H9 (cell line): Measurements from ENCODE around the gene HERPUD2. TPM values are rescaled to one million over a fixed set of nuclear protein-coding genes. Genes with fewer than 3 reads are reported as not detected.
"Not testable (repeated sequence)": the region's sequence is repeated elsewhere in the genome, so short reads cannot be mapped to it uniquely, and the experiment has no call there.

ENCODE experiments used
- DNase-seq: peaks from one replicate; pipeline ENCODE4 v3.0.0-alpha.2; 2017
- H2AFZ ChIP-seq: one replicate; pipeline ENCODE4 v1.6.1; 2013; ENCODE audit warnings: mild to moderate bottlenecking, low read length, control low read depth, moderate library complexity
- H2AK5ac ChIP-seq: 2 replicates; pipeline ENCODE4 v1.6.1; 2013; ENCODE audit warnings: low read length, control low read depth, mixed read lengths; ENCODE audit not compliant: insufficient read length
- H2BK120ac ChIP-seq: one replicate; pipeline ENCODE4 v1.6.1; 2013; ENCODE audit warnings: low read depth, mild to moderate bottlenecking, low read length, control low read depth, inconsistent platforms; ENCODE audit not compliant: poor library complexity, severe bottlenecking
- H2BK12ac ChIP-seq: 2 replicates; pipeline ENCODE4 v1.6.1; 2013; ENCODE audit warnings: low read length, control low read depth, mixed read lengths, low read depth; ENCODE audit not compliant: insufficient read length
- H2BK15ac ChIP-seq: 2 replicates; pipeline ENCODE4 v1.6.1; 2013; ENCODE audit warnings: low read depth, low read length, control low read depth
- H2BK20ac ChIP-seq: one replicate; pipeline ENCODE4 v1.6.1; 2013; ENCODE audit warnings: low read depth, mild to moderate bottlenecking, low read length, control low read depth, inconsistent platforms; ENCODE audit not compliant: poor library complexity, severe bottlenecking
- H2BK5ac ChIP-seq: 2 replicates; pipeline ENCODE4 v1.6.1; 2013; ENCODE audit warnings: low read length, control low read depth, mixed read lengths; ENCODE audit not compliant: insufficient read length
- H3K14ac ChIP-seq: 2 replicates; pipeline ENCODE4 v1.6.1; 2013; ENCODE audit warnings: low read length, control low read depth; ENCODE audit not compliant: insufficient read depth
- H3K18ac ChIP-seq: 2 replicates; pipeline ENCODE4 v1.6.1; 2013; ENCODE audit warnings: low read depth, mild to moderate bottlenecking, mixed read lengths, low read length, control low read depth; ENCODE audit not compliant: insufficient read length
- H3K23ac ChIP-seq: 2 replicates; pipeline ENCODE4 v1.6.1; 2013; ENCODE audit warnings: low read length, control low read depth, mixed read lengths, low read depth; ENCODE audit not compliant: insufficient read length
- H3K23me2 ChIP-seq: 2 replicates; pipeline ENCODE4 v1.6.1; 2013; ENCODE audit warnings: low read depth, mild to moderate bottlenecking, mixed read lengths, low read length, control low read depth; ENCODE audit not compliant: insufficient read length, poor library complexity, severe bottlenecking
- H3K27ac ChIP-seq: 2 replicates; pipeline ENCODE4 v1.5.1; 2013; ENCODE audit warnings: low read length, control low read depth, mixed read lengths, low read depth; ENCODE audit not compliant: insufficient read length
- H3K27me3 ChIP-seq: 2 replicates; pipeline ENCODE4 v1.6.1; 2013; ENCODE audit warnings: low read length, control low read depth, inconsistent platforms; ENCODE audit not compliant: insufficient read depth
- H3K4ac ChIP-seq: 2 replicates; pipeline ENCODE4 v1.6.1; 2013; ENCODE audit warnings: low read depth, mild to moderate bottlenecking, control low read depth, inconsistent platforms, low read length, moderate library complexity
- H3K4me1 ChIP-seq: 2 replicates; pipeline ENCODE4 v1.6.1; 2013; ENCODE audit warnings: low read length, control low read depth, inconsistent platforms; ENCODE audit not compliant: insufficient read depth
- H3K4me2 ChIP-seq: 2 replicates; pipeline ENCODE4 v1.6.1; 2013; ENCODE audit warnings: low read length, control low read depth, mixed read lengths; ENCODE audit not compliant: insufficient read length, insufficient read depth
- H3K56ac ChIP-seq: 2 replicates; pipeline ENCODE4 v1.6.1; 2013; ENCODE audit warnings: low read depth, mild to moderate bottlenecking, mixed read lengths, low read length, control low read depth; ENCODE audit not compliant: insufficient read length
- H3K79me1 ChIP-seq: 2 replicates; pipeline ENCODE4 v1.6.1; 2013; ENCODE audit warnings: low read depth, mild to moderate bottlenecking, moderate library complexity, low read length, control low read depth, inconsistent platforms; ENCODE audit not compliant: insufficient read depth, poor library complexity, severe bottlenecking
- H3K79me2 ChIP-seq: 2 replicates; pipeline ENCODE4 v1.6.1; 2013; ENCODE audit warnings: low read length, control low read depth, inconsistent platforms; ENCODE audit not compliant: insufficient read depth
- H3K9ac ChIP-seq: 2 replicates; pipeline ENCODE4 v1.6.1; 2013; ENCODE audit warnings: low read length, control low read depth, mixed read lengths; ENCODE audit not compliant: insufficient read length; ENCODE audit errors: extremely low read depth
- H3K9me3 ChIP-seq: one replicate; pipeline ENCODE4 v1.6.1; 2013; ENCODE audit warnings: low read depth, low read length, inconsistent platforms; ENCODE audit not compliant: control insufficient read depth
- H3T11ph ChIP-seq: one replicate; pipeline ENCODE4 v1.6.1; 2013; ENCODE audit warnings: mild to moderate bottlenecking, low read length, control low read depth, inconsistent platforms
- H4K20me1 ChIP-seq: one replicate; pipeline ENCODE4 v1.6.1; 2013; ENCODE audit not compliant: control insufficient read depth, insufficient read length, insufficient read depth
- H4K5ac ChIP-seq: 2 replicates; pipeline ENCODE4 v1.6.1; 2013; ENCODE audit warnings: low read depth, mild to moderate bottlenecking, mixed read lengths, low read length, control low read depth; ENCODE audit not compliant: insufficient read length
- H4K8ac ChIP-seq: replicated peaks from 2 replicates; pipeline ENCODE4 v1.6.1; 2013; ENCODE audit warnings: low read length, control low read depth, mixed read lengths, low read depth; ENCODE audit not compliant: insufficient read length
- H4K91ac ChIP-seq: 2 replicates; pipeline ENCODE4 v1.6.1; 2013; ENCODE audit warnings: low read depth, mild to moderate bottlenecking, moderate library complexity, mixed read lengths, low read length, control low read depth; ENCODE audit not compliant: insufficient read length
- H3K27ac Mint-ChIP-seq, 3 experiments: 2 replicates in 2 of 3; 3 replicates in 1 of 3; pipeline ENCODE4 v1.8.0; 2020 to 2021; ENCODE audit warnings: mixed read lengths in 3 of 3, mild to moderate bottlenecking in 1 of 3, moderate library complexity in 1 of 3
- H3K27me3 Mint-ChIP-seq: 2 replicates; pipeline ENCODE4 v1.8.0; 2021; ENCODE audit warnings: low read depth, mild to moderate bottlenecking, moderate library complexity, mixed read lengths
- H3K36me3 Mint-ChIP-seq, 3 experiments: 2 replicates in 2 of 3; 3 replicates in 1 of 3; pipeline ENCODE4 v1.8.0; 2020 to 2021; ENCODE audit warnings: low read depth in 3 of 3, mixed read lengths in 3 of 3; ENCODE audit not compliant: insufficient read depth in 1 of 3
- H3K4me1 Mint-ChIP-seq, 2 experiments: 2 replicates each; pipeline ENCODE4 v1.8.0; 2020; ENCODE audit warnings: mixed read lengths in 2 of 2
- H3K4me3 Mint-ChIP-seq, 2 experiments: 2 replicates in 1 of 2; 3 replicates in 1 of 2; pipeline ENCODE4 v1.8.0; 2020 to 2021; ENCODE audit warnings: mild to moderate bottlenecking in 2 of 2, mixed read lengths in 2 of 2, moderate library complexity in 1 of 2
- H3K9me3 Mint-ChIP-seq, 2 experiments: 2 replicates in 1 of 2; 3 replicates in 1 of 2; pipeline ENCODE4 v1.8.0; 2020; ENCODE audit warnings: mild to moderate bottlenecking in 2 of 2, mixed read lengths in 2 of 2, moderate library complexity in 1 of 2
- CTCF ChIP-seq: fragments of 200-600 bp; sonication (generic); conservative IDR thresholded peaks from 3 replicates; pipeline ENCODE4 v1.8.0; 2021; ENCODE audit warnings: antibody characterized with exemption, mild to moderate bottlenecking
- WGBS: extraction: QIAGEN DNeasy Blood & Tissue Kit; methylation state at CpG from one replicate; pipeline ENCODE4 v1.1.7; 2013; ENCODE audit warnings: missing lambda C conversion rate, low lambda C conversion rate, mixed read lengths; ENCODE audit not compliant: insufficient read length; ENCODE audit errors: extremely low coverage; 5-methylcytosine and 5-hydroxymethylcytosine counted together
- total RNA-seq: library from RNA; stranded (reverse); gene quantifications from 2 replicates; pipeline ENCODE4 v1.2.1, GENCODE V29; 2021

HERPUD2 gene
- total RNA-seq, 1 experiment from 2014 or later = 17.0 TPM

DNA sequence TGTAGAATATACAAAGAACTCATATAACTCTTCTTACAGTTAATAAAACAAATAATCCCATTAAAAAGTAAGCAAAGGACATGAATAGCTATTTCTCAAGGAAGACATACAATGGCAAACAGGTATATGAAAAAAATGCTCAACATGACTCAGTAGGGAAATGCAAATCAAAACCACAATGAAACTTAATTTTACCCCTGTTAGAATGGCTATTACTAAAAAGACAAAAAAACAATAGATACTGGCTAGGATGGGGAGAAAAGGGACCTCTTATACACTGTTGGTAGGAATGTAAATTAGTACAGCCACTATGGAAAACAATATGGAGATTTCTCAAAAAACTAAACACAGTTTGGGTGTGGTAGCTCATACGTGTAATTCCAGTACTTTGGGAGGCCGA, 37.8 kb downstream of the HERPUD2 start:
- Histone ChIP-seq H3T11ph (no peak overlapping the region), H2BK5ac (no peak overlapping the region), H3K9ac (no peak overlapping the region), H2AFZ (no peak overlapping the region), H3K9me3 (no peaks in the 10 kb centered on the region), H3K27me3 (no peaks in the 10 kb centered on the region), H3K79me2 (no peaks in the 10 kb centered on the region), H3K56ac (no peak overlapping the region), H3K79me1 (no peaks in the 10 kb centered on the region), H3K23me2 (no peaks in the 10 kb centered on the region), H2BK12ac (no peak overlapping the region), H2BK120ac (no peak overlapping the region), H4K8ac (no peak overlapping the region), H2BK15ac (no peak overlapping the region), H3K14ac (no peak overlapping the region), H2AK5ac (no peak overlapping the region), H4K91ac (no peak overlapping the region), H3K27ac (no peak overlapping the region), H3K4me2 (no peak overlapping the region), H3K4me1 (no peaks in the 10 kb centered on the region), H4K5ac (no peak overlapping the region), H3K4ac (no peak overlapping the region), H3K18ac (no peak overlapping the region), H3K23ac (no peak overlapping the region), H4K20me1 (no peaks in the 10 kb centered on the region), H2BK20ac (no peak overlapping the region)
- DNase-seq = no peak
- H3K27ac Mint-ChIP-seq = no peak overlapping the region
- no peak overlapping the region for H3K4me3 Mint-ChIP-seq
- H3K9me3 Mint-ChIP-seq = peaks cover 12 to 16% of the 10 kb centered on the region in 2 experiments; a peak in 4 of 5 replicates
- no peak for TF ChIP-seq CTCF
- H3K27me3 Mint-ChIP-seq = no peaks in the 10 kb centered on the region; the same call in 1 of the 2 replicates
- H3K36me3 Mint-ChIP-seq = peaks cover 30 to 47% (median 45%) of the 10 kb centered on the region in 3 experiments
- no peaks in the 10 kb centered on the region for H3K4me1 Mint-ChIP-seq
- WGBS = no CpG with 5 or more reads among the region's 2 CpGs

- H3K27ac Mint-ChIP-seq, H3K23ac ChIP-seq: not testable (repeated sequence)
Measured at GRCh38 chr7:35654558-35654957, 40.4 kb downstream of the HERPUD2 start.

More at GRCh38 chr7:35654558-35654957, 40.4 kb downstream of the HERPUD2 start:
- not testable (repeated sequence) for H3K27ac ChIP-seq, H4K20me1 ChIP-seq, H3K79me1 ChIP-seq, H2BK20ac ChIP-seq, H4K8ac ChIP-seq, H2BK12ac ChIP-seq, H3K4me1 Mint-ChIP-seq, H3K56ac ChIP-seq, H4K5ac ChIP-seq, H3K27me3 Mint-ChIP-seq, H3K9me3 ChIP-seq, H3K27me3 ChIP-seq, DNase-seq, H3K23me2 ChIP-seq, H3K4me1 ChIP-seq, H2AK5ac ChIP-seq, H3K18ac ChIP-seq, H2BK120ac ChIP-seq, H3K79me2 ChIP-seq, H4K91ac ChIP-seq, H2BK15ac ChIP-seq, H3K4me3 Mint-ChIP-seq, H3K14ac ChIP-seq, H3K4me2 ChIP-seq, H2AFZ ChIP-seq, H3K9ac ChIP-seq, H3K4ac ChIP-seq, H3K9me3 Mint-ChIP-seq, H2BK5ac ChIP-seq, H3T11ph ChIP-seq
- WGBS = no CpG with 5 or more reads among the region's 3 CpGs
- peaks cover 28 to 47% (median 36%) of the 10 kb centered on the region in 3 experiments for H3K36me3 Mint-ChIP-seq
